SK-N-MC (cell line): ENCODE results near the gene HKDC1.

ENCODE experiments used
- DNase-seq: peaks from one replicate; pipeline ENCODE4 v3.0.0-alpha.2; 2011; ENCODE audit warnings: low read depth, low spot score
- H3K27ac ChIP-seq: fragments of 200-600 bp; sonication (generic); 2 replicates; pipeline ENCODE4 v1.5.1; 2016; ENCODE audit warnings: mixed run types
- H3K36me3 ChIP-seq: fragments of 200-600 bp; sonication (generic); 2 replicates; pipeline ENCODE4 v1.6.1; 2017; ENCODE audit warnings: antibody characterized with exemption, low read length, mixed read lengths; ENCODE audit not compliant: insufficient read depth
- H3K4me3 ChIP-seq: fragments of 200-600 bp; sonication (generic); 2 replicates; pipeline ENCODE4 v1.5.1; 2016
- H3K9ac ChIP-seq: fragments of 200-600 bp; sonication (generic); 2 replicates; pipeline ENCODE4 v1.8.0; 2017; ENCODE audit warnings: mixed run types, mixed read lengths; ENCODE audit not compliant: insufficient read length
- H3K9me3 ChIP-seq: fragments of 200-600 bp; sonication (generic); 2 replicates; pipeline ENCODE4 v1.6.1; 2017; ENCODE audit warnings: low read depth, mild to moderate bottlenecking, antibody characterized with exemption, low read length, moderate library complexity, mixed read lengths
- EZH2 ChIP-seq: fragments of 200-600 bp; sonication (generic); IDR thresholded peaks from one replicate; pipeline ENCODE4 v1.6.1; 2017; ENCODE audit warnings: antibody characterized with exemption
- FOXP2 ChIP-seq: optimal IDR thresholded peaks from 2 replicates; pipeline ENCODE3; 2011; ENCODE audit warnings: mild to moderate bottlenecking, moderate library complexity; ENCODE audit not compliant: insufficient read depth; ENCODE audit errors: extremely low read length, control extremely low read depth
- POLR2AphosphoS5 ChIP-seq: IDR thresholded peaks from 2 replicates; pipeline ENCODE4 v1.6.1; 2012; ENCODE audit warnings: mild to moderate bottlenecking, low read depth, low read length, borderline replicate concordance

HKDC1 gene

DNA sequence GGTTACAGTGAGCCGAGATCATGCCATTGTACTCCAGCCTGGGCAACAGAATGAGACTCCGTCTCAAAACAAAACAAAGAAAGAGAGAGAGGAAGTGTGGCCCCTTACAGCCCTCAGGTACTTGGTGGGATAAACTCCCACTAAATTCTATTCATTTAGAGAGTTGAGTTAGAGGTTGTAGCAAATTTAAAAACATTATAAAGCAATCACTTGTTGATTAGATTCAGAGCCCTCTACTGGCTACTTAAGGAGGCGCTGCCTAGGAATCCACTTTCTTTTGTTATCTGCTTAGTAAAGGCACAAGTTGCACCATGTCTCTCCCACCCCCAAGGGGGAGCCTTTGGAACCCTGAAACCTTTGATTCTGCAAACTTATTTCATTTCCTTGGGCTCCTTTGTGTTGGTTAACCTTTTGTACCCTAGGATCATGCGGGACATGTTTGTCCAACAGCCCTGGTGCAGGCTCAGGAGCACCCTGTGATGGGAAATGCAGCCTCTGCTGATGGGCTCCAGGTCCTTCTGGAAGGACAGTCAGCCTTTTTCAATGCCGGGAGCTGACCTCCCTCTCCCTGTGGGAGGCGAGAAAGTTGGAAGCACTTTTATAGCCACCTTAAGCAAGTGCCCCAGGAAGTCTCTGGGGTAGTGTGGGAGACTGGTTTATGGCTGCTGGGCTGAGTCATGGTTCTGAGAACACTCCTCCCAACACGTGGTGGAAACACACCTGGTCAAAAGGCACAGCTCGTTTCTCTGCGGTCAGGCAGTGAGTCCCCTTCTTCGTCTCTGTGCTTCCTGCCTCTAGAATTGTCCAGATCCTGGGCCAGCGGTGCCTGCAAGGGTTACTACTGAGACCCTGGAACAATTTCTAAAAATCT, 2.3 kb downstream of the HKDC1 start:
- DNase-seq: no peak
- H3K9ac ChIP-seq: no peak overlapping the region

DNA sequence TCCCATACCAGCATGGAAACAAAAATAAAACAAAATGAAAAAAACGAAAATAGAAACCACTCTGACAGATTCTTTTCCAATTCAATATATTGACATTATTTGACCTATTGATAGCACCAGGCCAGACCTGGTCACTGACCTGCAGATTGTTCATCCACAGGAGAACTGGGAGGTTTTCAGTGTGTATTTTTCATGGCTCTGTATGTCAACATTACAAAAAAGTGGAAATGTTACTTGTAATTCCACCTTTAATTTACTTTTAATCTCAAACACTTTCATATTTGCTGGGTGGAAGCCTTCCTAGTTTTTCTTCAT, 2.9 kb downstream of the HKDC1 start:
- TF ChIP-seq POLR2AphosphoS5: no peak
- no peak overlapping the region for H3K9ac ChIP-seq
- H3K36me3 ChIP-seq: no peaks in the 10 kb centered on the region
- no peak overlapping the region for H3K4me3 ChIP-seq
- H3K9me3 ChIP-seq: no peaks in the 10 kb centered on the region
- DNase-seq: no peak
- H3K27ac ChIP-seq: no peak overlapping the region

More for the DNA sequence above, 2.3 kb downstream of the HKDC1 start:
- Histone ChIP-seq H3K4me3 (no peak overlapping the region), H3K27ac (no peak overlapping the region), H3K36me3 (no peaks in the 10 kb centered on the region), H3K9me3 (no peaks in the 10 kb centered on the region)
- TF ChIP-seq EZH2 (no peak), POLR2AphosphoS5 (no peak), FOXP2 (no peak)

DNA sequence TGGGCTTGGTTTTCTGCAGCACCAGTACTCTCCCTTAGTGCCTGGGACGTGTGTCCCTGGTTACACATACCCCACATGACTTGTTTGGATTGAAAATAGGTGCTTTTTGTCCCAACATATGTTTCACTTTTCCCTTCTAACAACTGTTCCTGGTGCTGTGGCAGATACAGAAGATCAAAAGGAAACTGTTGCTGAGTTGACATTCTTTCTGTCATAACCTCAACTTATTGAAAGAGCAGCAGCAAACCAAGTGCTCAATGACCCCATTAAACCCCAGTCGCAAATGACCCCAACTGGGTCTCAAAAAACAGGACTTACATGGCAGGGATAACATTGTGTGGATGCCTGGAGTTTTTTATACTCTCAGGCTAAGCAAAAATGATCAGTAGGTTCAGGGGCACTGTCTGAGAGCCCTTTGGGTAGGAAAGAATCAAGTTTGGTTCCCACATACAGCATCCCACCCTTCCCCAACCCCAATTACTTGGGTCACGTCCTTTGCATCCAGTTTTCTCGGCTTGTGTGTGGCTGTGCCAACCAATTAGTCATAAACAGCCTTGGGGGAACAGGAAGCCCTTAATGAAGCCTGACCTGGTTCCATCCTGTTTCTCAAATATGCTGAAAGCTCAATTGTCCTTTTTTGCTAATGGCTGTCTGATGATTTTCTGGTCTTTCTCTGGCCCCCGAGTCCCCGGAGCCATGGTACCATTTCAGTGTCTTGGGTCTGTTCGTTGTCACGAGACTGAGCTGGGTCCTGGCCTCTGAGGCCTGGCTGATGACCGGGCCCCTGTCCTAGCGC, 4.9 kb downstream of the HKDC1 start:
- DNase-seq: no peak
- Histone ChIP-seq H3K9ac (no peak overlapping the region), H3K4me3 (no peak overlapping the region), H3K36me3 (no peaks in the 10 kb centered on the region), H3K9me3 (no peaks in the 10 kb centered on the region), H3K27ac (no peak overlapping the region)
- TF ChIP-seq EZH2 (no peak), FOXP2 (no peak), POLR2AphosphoS5 (no peak)

DNA sequence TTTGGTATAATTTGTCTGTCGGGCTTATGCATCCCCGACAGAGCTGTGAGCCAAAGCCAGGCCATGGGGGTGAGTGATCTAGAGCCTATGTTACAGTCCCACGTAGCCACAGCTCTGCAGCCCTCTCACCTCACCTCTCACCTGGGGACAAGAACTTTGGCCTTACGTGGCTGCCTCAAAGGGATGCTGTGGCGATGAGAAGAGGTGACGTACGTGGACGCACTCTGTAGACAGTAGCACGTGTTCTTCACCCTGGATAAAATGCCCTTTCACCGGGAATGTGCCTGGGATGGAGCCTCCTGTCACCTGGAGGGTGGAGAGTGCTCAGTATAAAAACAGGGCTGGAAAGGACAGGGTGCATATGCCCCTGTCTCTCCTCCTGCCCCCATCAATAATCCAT, 5.5 kb downstream of the HKDC1 start:
- H3K4me3 ChIP-seq: no peak overlapping the region
- TF ChIP-seq FOXP2 (no peak), EZH2 (no peak), POLR2AphosphoS5 (no peak)
- no peak for DNase-seq
- no peaks in the 10 kb centered on the region for H3K36me3 ChIP-seq
- no peak overlapping the region for H3K27ac ChIP-seq
- H3K9me3 ChIP-seq: no peaks in the 10 kb centered on the region
- H3K9ac ChIP-seq: no peak overlapping the region

DNA sequence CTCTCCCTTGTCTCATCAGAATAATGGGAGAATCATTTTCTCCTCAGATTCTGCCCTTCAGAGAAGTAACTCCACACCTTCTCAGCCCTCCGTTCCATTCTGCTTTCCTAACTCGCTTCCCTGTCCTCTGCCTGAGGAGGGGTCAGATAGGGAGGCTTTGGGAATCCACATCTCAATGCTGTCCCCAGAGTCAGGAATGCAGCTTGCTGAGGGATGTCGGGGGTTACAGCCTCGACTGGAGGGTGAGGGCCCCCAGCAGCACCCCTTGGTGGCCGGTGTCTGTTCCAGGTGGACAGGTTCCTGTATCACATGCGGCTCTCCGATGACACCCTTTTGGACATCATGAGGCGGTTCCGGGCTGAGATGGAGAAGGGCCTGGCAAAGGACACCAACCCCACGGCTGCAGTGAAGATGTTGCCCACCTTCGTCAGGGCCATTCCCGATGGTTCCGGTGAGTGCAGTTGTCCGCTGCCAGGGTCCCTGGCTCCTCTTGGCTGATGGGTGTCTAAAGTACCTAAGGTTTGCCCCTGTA, 6.9 kb downstream of the HKDC1 start:
- Histone ChIP-seq H3K27ac (no peak overlapping the region), H3K4me3 (no peak overlapping the region), H3K9ac (no peak overlapping the region), H3K36me3 (no peaks in the 10 kb centered on the region), H3K9me3 (no peaks in the 10 kb centered on the region)
- TF ChIP-seq EZH2 (no peak), POLR2AphosphoS5 (no peak), FOXP2 (no peak)
- no peak for DNase-seq

DNA sequence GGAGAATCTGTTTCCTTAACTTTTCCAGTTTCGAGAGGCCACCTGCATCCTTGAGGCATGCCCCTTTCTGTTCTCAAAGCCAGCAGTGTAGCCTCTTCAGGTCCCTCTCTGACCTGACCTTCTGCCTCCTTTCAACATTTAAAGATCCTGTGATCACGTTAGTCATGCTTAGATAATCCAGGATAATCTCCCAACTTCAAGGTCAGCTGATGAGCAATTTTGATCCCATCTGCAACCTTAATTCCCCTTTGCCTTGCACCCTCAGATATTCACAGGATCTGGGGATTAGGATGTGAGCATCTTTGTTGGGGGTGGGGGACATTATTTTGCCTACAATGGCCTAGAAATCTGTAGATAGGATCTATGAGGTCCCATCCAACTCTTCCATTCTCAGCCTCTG, 8.0 kb downstream of the HKDC1 start:
- DNase-seq: no peak
- Histone ChIP-seq H3K9me3 (no peaks in the 10 kb centered on the region), H3K4me3 (no peak overlapping the region), H3K9ac (no peak overlapping the region), H3K27ac (no peak overlapping the region), H3K36me3 (no peaks in the 10 kb centered on the region)
- TF ChIP-seq POLR2AphosphoS5 (no peak), FOXP2 (no peak), EZH2 (no peak)

DNA sequence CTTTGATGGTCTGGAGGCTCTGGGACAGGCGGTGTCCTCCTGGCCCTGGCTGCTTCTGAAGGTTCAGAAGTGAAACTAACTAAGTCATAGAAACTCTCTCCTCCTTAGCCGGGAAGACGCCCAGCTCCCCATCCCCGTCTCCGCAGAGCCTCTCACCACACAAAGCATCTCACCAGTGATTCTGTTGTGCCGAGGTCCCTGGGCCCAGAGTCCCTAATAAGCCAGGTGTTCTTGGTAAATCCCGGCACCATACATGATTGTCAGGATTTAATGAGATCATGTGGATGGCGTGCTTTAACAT, 9.4 kb downstream of the HKDC1 start:
- TF ChIP-seq POLR2AphosphoS5: no peak
- TF ChIP-seq FOXP2: no peak
- no peak for TF ChIP-seq EZH2

DNA sequence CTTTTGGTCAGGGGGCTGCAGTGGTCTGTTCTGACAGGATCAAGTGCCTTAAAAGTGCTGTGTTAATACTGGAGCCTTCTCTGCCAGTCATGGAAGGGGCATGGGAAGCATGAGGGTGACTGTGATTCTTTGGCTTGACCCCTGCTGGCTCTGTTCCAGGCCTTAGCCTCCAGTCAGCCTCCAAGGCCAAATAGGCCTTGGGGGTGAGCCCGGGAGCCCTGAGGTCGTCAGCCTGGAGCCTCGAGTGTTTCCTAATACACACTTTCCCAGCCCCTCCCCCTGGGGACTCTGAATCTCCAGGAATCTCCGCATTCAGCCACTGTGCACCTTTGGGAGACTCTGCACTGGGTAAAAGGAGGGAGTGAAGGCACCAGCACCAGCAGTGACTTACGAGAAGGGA, 10.0 kb downstream of the HKDC1 start:
- H3K9me3 ChIP-seq: no peaks in the 10 kb centered on the region
- no peaks in the 10 kb centered on the region for H3K36me3 ChIP-seq
- H3K9ac ChIP-seq: no peak overlapping the region
- H3K27ac ChIP-seq: no peak overlapping the region
- DNase-seq: no peak
- TF ChIP-seq EZH2 (no peak), POLR2AphosphoS5 (no peak), FOXP2 (no peak)
- no peak overlapping the region for H3K4me3 ChIP-seq

More for the DNA sequence above, 9.4 kb downstream of the HKDC1 start:
- H3K27ac ChIP-seq: no peak overlapping the region
- no peaks in the 10 kb centered on the region for H3K9me3 ChIP-seq
- no peaks in the 10 kb centered on the region for H3K36me3 ChIP-seq
- H3K4me3 ChIP-seq: no peak overlapping the region
- DNase-seq: no peak
- H3K9ac ChIP-seq: no peak overlapping the region
